K562 (cell line): ENCODE data around the gene KCNH3. TPM values are rescaled to one million over a fixed set of nuclear protein-coding genes. Genes with fewer than 3 reads are reported as not detected.

ENCODE experiments used
- ATAC-seq: fragments of 200-7000 bp; cut with Tn5 transposase; 3 replicates; pipeline ENCODE4 v1.9.1; 2020; ENCODE audit warnings: moderate library complexity
- BruUV-seq: library from RNA; stranded (reverse); fragments of 400-500 nt; replicated peaks from 2 replicates; lab custom pipeline; 2021; lab: Mats Ljungman, UMichigan
- CTCF ChIA-PET: fragments of 300-600 bp; formaldehyde crosslinking; extraction: SDS; loops from one replicate; lab custom pipeline; 2021; ENCODE audit warnings: low intra/inter-chr PET ratio; lab: Yijun Ruan, JAX
- POLR2A ChIA-PET: fragments of 300-600, 350-650 bp; sonication (Branson Sonifier 250); formaldehyde crosslinking; extraction: SDS; loops from one replicate; lab custom pipeline; 2021; ENCODE audit warnings: antibody characterized with exemption, inconsistent platforms; lab: Yijun Ruan, JAX
- DNase-seq, 4 experiments: peaks; one replicate each; pipeline versions ENCODE4 v3.0.0 to v3.0.0-alpha.2; 2011 to 2018; ENCODE audit warnings: low spot score in 3 of 4, mixed read lengths in 3 of 4; ENCODE audit errors: extremely low read depth in 1 of 4
- FAIRE-seq: peaks from 2 replicates; lab custom pipeline; 2011; peaks lifted over from hg19 to GRCh38; lab: Jason Lieb, UNC
- H2AFZ ChIP-seq: 2 replicates; pipeline ENCODE4 v1.6.0; 2011; ENCODE audit warnings: low read depth, low read length, control low read depth, inconsistent platforms
- H3K27ac ChIP-seq: fragments of 200-600 bp; 3 replicates; pipeline ENCODE4 v1.8.0; 2011; ENCODE audit warnings: low read depth, mild to moderate bottlenecking, control low read depth, inconsistent platforms, low read length, moderate library complexity, mixed read lengths; ENCODE audit errors: extremely low read depth
- H3K27me3 ChIP-seq, 2 experiments: fragments of 300-600 bp in 1 of 2; 2 replicates in 1 of 2; 3 replicates in 1 of 2; pipeline versions ENCODE4 v1.6.0 to v1.8.0; 2011; ENCODE audit warnings: inconsistent platforms in 2 of 2, low read length in 2 of 2, mild to moderate bottlenecking in 1 of 2, mixed read lengths in 1 of 2, moderate library complexity in 1 of 2; ENCODE audit not compliant: control insufficient read depth in 2 of 2, insufficient read depth in 2 of 2
- H3K36me3 ChIP-seq: fragments of 300-600 bp; 3 replicates; pipeline ENCODE4 v1.8.0; 2011; ENCODE audit warnings: mild to moderate bottlenecking, low read length, inconsistent platforms; ENCODE audit not compliant: control insufficient read depth, insufficient read depth
- H3K4me1 ChIP-seq, 2 experiments: fragments of 200-600 bp in 1 of 2; replicated peaks in 1 of 2; 2 replicates in 1 of 2; 3 replicates in 1 of 2; pipeline versions ENCODE4 v1.5.1 to v1.8.0; 2011; ENCODE audit warnings: inconsistent platforms in 2 of 2, low read length in 2 of 2, mild to moderate bottlenecking in 1 of 2, mixed read lengths in 1 of 2, moderate library complexity in 1 of 2; ENCODE audit not compliant: control insufficient read depth in 2 of 2, insufficient read depth in 2 of 2
- H3K4me2 ChIP-seq: 2 replicates; pipeline ENCODE4 v1.6.1; 2011; ENCODE audit warnings: low read length, control low read depth, inconsistent platforms, mixed read lengths; ENCODE audit not compliant: insufficient read depth
- H3K4me3 ChIP-seq: fragments of 200-600 bp; sonication (generic), shearing (Covaris generic); 2 replicates; pipeline ENCODE4 v1.5.1; 2016; ENCODE audit warnings: control low read depth, inconsistent platforms
- H3K79me2 ChIP-seq: fragments of 200-600 bp; 3 replicates; pipeline ENCODE4 v1.8.0; 2011; ENCODE audit warnings: low read length, inconsistent platforms; ENCODE audit not compliant: control insufficient read depth, insufficient read depth
- H3K9ac ChIP-seq, 2 experiments: 2 replicates each; pipeline versions ENCODE4 v1.6.0 to v1.6.1; 2011; ENCODE audit warnings: low read depth in 2 of 2, low read length in 2 of 2, control low read depth in 1 of 2, inconsistent platforms in 1 of 2, mild to moderate bottlenecking in 1 of 2, mixed read lengths in 1 of 2; ENCODE audit not compliant: insufficient read depth in 1 of 2
- H3K9me1 ChIP-seq: one replicate; pipeline ENCODE4 v1.6.0; 2011; ENCODE audit warnings: inconsistent platforms, mild to moderate bottlenecking, low read length, moderate library complexity; ENCODE audit not compliant: control insufficient read depth, insufficient read depth
- H3K9me3 ChIP-seq: replicated peaks from 2 replicates; pipeline ENCODE4 v1.5.1; 2011; ENCODE audit warnings: low read depth, low read length, inconsistent platforms; ENCODE audit not compliant: control insufficient read depth, insufficient read depth
- H4K20me1 ChIP-seq: replicated peaks from 2 replicates; pipeline ENCODE4 v1.6.1; 2011; ENCODE audit warnings: low read length, inconsistent platforms, mixed read lengths; ENCODE audit not compliant: control insufficient read depth, insufficient read depth
- BRF1 ChIP-seq: IDR thresholded peaks from 3 replicates; pipeline ENCODE4 v1.6.1; 2011; ENCODE audit warnings: borderline replicate concordance, mild to moderate bottlenecking; ENCODE audit not compliant: insufficient read length; ENCODE audit errors: extremely low read depth
- COPS2 ChIP-seq: fragments of 450-650 bp; conservative IDR thresholded peaks from 2 replicates; pipeline ENCODE4 v1.6.1; 2016; ENCODE audit warnings: mild to moderate bottlenecking, moderate library complexity
- MEF2D ChIP-seq: conservative IDR thresholded peaks from 2 replicates; pipeline ENCODE4 v1.6.1; 2016; ENCODE audit warnings: low read depth, missing genetic modification characterization, missing compliant biosample characterization
- POLR3G ChIP-seq: IDR thresholded peaks from 2 replicates; pipeline ENCODE4 v1.6.1; 2011; ENCODE audit not compliant: insufficient read length, insufficient replicate concordance; ENCODE audit errors: extremely low read depth
- RNF219 ChIP-seq: fragments of 250-450 bp; sonication (Bioruptor Pico); IDR thresholded peaks from 2 replicates; pipeline ENCODE4 v1.5.0; 2022; ENCODE audit warnings: mild to moderate bottlenecking
- RREB1 ChIP-seq: fragments of 250-450 bp; sonication (Bioruptor Pico); IDR thresholded peaks from 2 replicates; pipeline ENCODE4 v1.4.0; 2020
- THRB ChIP-seq: fragments of 450-650 bp; formaldehyde crosslinking; conservative IDR thresholded peaks from 2 replicates; pipeline ENCODE4 v1.4.0; 2022; ENCODE audit warnings: mild to moderate bottlenecking, missing genetic modification characterization
- ZNF282 ChIP-seq: sonication (generic); formaldehyde crosslinking; IDR thresholded peaks from 2 replicates; pipeline ENCODE4 v1.8.1; 2023; ENCODE audit warnings: missing genetic modification reagents
- WGBS: fragments of 100-300 bp; shearing (Covaris generic); methylation state at CpG from one replicate; pipeline ENCODE4 v1.1.6; 2016; ENCODE audit warnings: low coverage, mixed read lengths; ENCODE audit not compliant: insufficient coverage; ENCODE audit errors: missing lambda C conversion rate; 5-methylcytosine and 5-hydroxymethylcytosine counted together
- in situ Hi-C: fragments of 300-500 bp; cut with MboI; formaldehyde crosslinking; loops from 4 replicates; pipeline ENCODE4 v1.15.0; 2018; ENCODE audit warnings: inconsistent platforms, mixed read lengths
- intact Hi-C: fragments of 100-400 bp; cut with micrococcal nuclease; formaldehyde crosslinking; loops from 2 replicates; pipeline ENCODE4 v1.14.2; 2022
- polyA plus RNA-seq, 8 experiments: library from polyadenylated mRNA; depleted of rRNA in 4 of 8; stranded (reverse) in 5 of 8; unstranded in 3 of 8; fragments of >200 nt; fragmentation: Nextera tagmentation in 2 of 8; fragmentation: Illumina TruSeq in 1 of 8; extraction: Ambion mirVana in 2 of 8; extraction: Trizol in 1 of 8; gene quantifications; 2 replicates each; pipeline versions ENCODE4 v1.2.1 to v1.2.3, GENCODE V29; 2011 to 2014; ENCODE audit warnings: inconsistent platforms in 1 of 8, missing spikeins in 1 of 8
- total RNA-seq, 7 experiments: library from RNA; depleted of rRNA in 6 of 7; stranded (reverse); fragments of >200 nt in 6 of 7; fragmentation: Illumina TruSeq in 2 of 7; extraction: Trizol in 2 of 7; gene quantifications; 2 replicates each; pipeline versions ENCODE4 v1.2.1 to v1.2.3, GENCODE V29; 2011 to 2021; ENCODE audit warnings: low replicate concordance in 1 of 7

Gene KCNH3
- total and polyA plus RNA-seq, 9 of the 15 experiments (the other 6 are each of a cell fraction or from before 2014, with no cell fraction given): 0.01 to 0.09 TPM; not detected in 7

GRCh38 chr12:49552014-49552413 lies 13.2 kb downstream of the KCNH3 start:
- no peak for ATAC-seq
- Histone ChIP-seq H3K36me3 (peaks cover 6% of the 10 kb centered on the region; the same call in 1 of the 3 replicates), H3K9ac (no peak overlapping the region), H3K4me3 (no peak overlapping the region), H3K27me3 (peaks cover 13 to 58% of the 10 kb centered on the region in 2 experiments; a peak in 4 of 5 replicates), H4K20me1 (0 out of 2 replicates have a peak, but pooled peaks cover 3% of the 10 kb centered on the region), H3K79me2 (no peaks in the 10 kb centered on the region), H3K4me2 (no peak overlapping the region), H3K4me1 (peaks cover 0 to 22% of the 10 kb centered on the region in 2 experiments; a peak in 3 of 5 replicates), H3K9me3 (no peaks in the 10 kb centered on the region), H2AFZ (no peak overlapping the region), H3K9me1 (peaks cover 3% of the 10 kb centered on the region), H3K27ac (no peak overlapping the region)
- CTCF ChIA-PET: interaction anchor here (2.6 kb wide), 2 partner anchors 29 to 193 kb away, joined by 19 to 20 read pairs; no protein-coding TSS in a partner anchor
- 14% methylated on average over 7 of the region's 7 CpGs for WGBS
- no TSS peak for BruUV-seq
- POLR2A ChIA-PET: interaction anchor here (0.6 to 1.7 kb wide), 5 partner anchors 10 to 27 kb away, joined by 3 to 4 read pairs (median 3); partner anchors contain the start of gene MCRS1
- intact Hi-C loops: no loop called here
- in situ Hi-C loops: no loop called here
- DNase-seq: no peak
- no peak for FAIRE-seq
- TF ChIP-seq RREB1 (CRISPR knock-in tag) (no peak), ZNF282 (CRISPR knock-in tag) (no peak), BRF1 (no peak), THRB (CRISPR knock-in tag) (no peak), MEF2D (tag) (no peak), POLR3G (no peak), COPS2 (no peak), RNF219 (CRISPR knock-in tag) (no peak)
